NCI-H1105 treated with DMSO at 0.1 percent for 48 hours (cell line): ENCODE data around the gene PLXNA4.
A peak's percentile ranks its signal among the peaks of the same experiment; 100 is the strongest.

Experiments
- DNase-seq: peaks from one replicate; lab custom pipeline; 2025; lab: John Stamatoyannopoulos, UW

Gene PLXNA4

GRCh38 chr7:132311733-132312132, 264.5 kb downstream of the PLXNA4 start:
- DNase-seq, result no peak

GRCh38 chr7:132309102-132309805, 267.0 kb downstream of the PLXNA4 start:
- DNase-seq, result no peak

DNA sequence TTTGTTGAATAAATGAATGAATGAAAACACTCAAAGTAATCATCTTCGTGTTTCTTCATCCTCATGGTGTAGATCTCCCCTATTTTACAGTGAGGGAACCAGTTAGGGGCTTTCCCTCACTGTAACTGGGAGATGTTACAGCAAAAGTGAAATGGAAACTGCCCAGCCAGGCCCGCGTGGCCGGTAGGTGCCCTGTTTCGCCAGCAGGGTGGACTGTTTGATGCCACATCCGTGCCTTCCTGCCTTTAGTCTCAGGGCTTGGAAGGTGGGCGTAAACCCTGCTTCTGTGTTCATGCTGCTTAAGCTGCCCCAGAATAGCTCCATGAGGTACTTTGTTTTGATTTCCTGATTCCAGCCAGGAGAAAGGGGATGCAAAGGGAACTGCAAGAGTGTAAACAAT, 268.8 kb downstream of the PLXNA4 start:
- no peak for DNase-seq

DNA sequence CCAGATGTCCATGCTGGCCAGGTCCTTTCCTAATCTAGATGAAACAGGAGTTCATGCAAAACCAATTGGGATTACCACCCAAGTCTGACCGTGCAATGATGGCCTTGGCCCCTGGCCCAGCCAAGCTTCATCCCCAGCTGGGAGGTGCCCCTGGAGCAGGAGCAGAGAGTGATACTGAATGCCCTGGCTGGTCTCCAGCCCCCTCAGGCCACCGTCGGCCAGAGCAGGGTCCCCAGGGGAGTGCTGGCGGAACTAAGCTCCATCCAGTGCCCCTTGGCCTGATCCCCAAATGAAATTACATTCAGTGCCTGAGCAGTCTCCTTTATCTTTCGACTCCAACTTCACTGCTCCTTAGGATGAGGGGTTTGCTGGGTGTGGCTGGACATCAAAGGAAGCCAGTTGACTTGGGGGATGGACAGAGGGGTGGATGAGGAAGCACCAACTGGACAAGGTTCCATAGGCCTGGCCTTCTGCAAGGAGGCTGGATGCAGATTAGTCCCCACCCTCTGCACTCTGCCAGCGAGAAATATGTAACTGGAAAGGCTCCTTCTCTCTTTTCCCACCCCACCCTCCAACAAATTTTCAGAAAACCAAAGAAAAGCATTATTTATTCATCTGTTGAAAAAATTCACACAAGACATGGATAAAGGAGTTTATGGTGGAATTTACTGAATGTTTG, 275.5 kb downstream of the PLXNA4 start:
- DNase-seq, result no peak

DNA sequence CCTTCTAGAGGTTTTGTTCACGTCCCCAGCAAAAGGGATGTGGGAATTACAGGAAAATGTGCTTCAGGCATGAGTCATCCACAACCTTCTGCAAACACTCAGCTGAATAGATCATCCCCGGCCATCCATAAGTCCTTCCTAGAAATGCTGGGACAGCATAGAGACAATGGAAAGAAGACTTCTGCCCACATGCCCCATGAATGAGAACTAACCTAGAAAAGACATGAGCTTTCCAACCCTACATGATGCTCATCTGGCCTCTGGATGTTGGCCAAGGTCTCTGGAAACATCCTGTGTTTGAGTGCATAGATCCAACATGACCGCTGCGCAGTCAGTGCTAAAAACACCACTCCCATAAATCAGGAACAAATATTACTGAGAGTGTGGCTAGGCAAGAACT, 277.5 kb downstream of the PLXNA4 start:
- no peak for DNase-seq

DNA sequence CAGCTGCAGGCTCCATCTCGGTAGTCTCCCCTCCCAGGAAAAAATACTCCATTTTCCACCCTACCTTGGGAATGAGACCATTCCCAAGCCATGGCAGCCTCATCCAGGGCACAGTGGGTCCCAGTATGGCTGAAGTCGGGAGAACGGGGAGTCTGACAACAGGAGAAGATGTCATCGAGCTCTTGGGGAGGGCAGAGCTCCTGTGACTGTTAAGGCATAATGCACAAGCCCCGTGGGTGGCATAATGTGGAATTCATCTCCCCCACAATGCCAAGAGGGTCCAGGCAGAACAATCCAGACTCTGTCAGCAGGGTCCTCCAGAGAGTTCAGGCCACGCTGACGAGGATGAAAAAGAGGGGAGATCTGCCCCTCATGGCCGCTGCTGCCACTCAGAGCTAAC, 279.4 kb downstream of the PLXNA4 start:
- no peak for DNase-seq

DNA sequence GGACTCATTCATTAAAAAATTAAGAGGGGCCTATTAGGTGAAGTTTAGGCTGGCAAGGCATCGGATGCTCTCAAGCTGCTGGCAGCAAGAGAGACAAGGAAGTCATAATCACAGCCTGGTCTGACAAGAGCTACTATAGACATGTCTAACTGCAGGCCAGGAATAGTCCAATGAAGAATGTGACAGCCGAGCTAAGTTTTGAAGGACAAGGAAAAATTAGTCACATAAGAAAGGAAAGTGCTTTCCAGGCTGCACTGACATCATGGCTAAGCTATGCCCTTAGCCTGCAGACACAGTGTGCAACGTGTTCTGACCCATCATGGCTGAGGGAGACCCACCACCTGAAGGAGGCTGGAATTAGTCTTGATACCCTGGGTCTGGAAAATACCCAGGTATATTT, 281.1 kb downstream of the PLXNA4 start:
- DNase-seq, result no peak

DNA sequence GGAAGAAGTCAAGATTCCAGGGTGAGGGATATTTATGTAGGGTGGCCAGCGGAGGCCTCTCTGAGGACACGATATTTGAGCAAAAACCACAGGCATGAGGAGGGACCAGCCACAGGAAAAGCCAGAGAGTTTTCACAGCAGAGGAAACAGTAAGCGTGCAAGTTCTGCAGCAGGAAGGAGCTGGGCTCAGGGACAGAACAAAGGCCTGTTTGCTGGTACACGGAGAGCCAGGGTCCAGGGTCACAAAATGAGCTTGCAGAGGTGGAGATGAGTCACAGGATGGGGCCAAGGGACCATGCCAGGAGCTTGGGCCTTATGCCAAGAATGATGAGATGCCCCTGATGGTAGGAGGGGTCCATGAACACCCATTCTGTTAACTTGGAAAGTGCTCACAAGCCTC, 283.5 kb downstream of the PLXNA4 start:
- DNase-seq, result no peak

GRCh38 chr7:132291481-132291880, 284.8 kb downstream of the PLXNA4 start:
- no peak for DNase-seq

DNA sequence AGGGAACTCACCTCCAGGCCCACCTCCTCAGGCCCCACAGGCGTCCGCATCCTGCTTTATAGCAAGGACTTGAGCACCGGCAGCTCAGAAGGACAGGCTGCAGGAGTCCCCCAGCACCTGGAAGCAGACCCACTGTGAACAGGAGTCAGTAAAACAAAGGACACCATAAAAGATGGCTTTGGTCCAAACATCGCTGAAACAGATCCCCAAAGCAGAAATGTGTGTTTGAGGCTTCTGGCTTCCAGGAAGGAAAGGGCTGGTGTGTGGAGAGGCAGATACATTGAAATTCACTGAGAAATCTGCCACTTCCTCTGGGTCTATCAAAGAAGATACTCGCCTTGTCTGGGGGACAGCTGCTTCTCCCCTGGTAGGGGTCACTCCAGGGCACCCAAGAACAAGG, 286.2 kb downstream of the PLXNA4 start:
- DNase-seq, result peak; percentile 15

DNA sequence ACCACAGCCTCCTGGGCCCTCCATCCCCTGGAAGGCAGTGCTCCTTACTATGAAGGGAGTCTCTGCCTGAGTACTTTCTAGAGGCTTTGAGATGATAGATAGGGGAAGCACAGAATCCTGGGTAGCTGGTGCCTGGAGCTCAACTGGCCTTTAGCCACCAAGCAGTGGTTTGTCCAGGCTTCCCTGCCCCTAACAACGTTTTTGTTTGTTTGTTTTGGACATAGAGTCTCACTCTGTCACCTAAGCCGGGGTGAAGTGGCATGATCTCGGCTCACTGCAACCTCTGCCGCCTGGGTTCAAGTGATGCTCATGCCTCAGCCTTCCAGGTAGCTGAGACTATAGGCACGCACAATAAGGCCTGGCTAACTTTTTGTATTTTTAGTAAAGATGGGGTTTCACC, 289.4 kb downstream of the PLXNA4 start:
- DNase-seq, result no peak

DNA sequence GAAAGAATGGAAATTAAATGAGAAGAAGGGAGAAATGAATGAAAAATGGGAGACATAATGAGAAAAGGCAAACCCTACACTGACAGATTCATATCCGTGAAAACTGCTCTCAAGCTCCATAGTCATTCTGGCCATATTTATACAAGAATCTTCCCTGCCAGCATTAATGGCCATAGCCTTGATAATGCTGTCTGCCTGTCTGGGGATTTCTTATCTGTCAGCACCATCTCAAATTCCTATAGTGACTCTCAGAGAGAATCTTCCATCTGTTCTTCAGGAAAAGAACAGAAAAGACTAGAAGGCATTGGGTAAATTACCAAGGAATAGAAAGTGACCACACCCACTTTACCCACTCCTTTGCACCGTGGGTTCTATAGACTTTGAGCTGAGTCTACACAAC, 295.9 kb downstream of the PLXNA4 start:
- DNase-seq, result no peak

DNA sequence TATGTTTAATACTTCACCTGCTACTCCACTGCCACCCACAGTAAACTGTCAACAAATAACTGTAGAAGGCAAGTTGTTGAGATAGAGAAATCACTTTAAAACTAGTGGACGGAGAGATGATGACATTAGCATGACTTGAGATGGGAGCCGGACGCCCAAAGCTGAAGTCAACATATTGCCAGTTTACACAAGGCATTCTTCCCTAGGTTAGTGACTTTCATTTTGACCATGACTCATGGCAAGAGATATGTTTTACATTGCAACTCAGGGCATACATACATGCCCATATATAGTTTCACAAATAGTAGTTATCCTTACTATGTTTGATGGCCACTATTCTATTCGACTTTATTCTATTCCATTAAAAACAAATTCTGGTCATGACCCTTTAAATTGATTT, 296.6 kb downstream of the PLXNA4 start:
- no peak for DNase-seq

DNA sequence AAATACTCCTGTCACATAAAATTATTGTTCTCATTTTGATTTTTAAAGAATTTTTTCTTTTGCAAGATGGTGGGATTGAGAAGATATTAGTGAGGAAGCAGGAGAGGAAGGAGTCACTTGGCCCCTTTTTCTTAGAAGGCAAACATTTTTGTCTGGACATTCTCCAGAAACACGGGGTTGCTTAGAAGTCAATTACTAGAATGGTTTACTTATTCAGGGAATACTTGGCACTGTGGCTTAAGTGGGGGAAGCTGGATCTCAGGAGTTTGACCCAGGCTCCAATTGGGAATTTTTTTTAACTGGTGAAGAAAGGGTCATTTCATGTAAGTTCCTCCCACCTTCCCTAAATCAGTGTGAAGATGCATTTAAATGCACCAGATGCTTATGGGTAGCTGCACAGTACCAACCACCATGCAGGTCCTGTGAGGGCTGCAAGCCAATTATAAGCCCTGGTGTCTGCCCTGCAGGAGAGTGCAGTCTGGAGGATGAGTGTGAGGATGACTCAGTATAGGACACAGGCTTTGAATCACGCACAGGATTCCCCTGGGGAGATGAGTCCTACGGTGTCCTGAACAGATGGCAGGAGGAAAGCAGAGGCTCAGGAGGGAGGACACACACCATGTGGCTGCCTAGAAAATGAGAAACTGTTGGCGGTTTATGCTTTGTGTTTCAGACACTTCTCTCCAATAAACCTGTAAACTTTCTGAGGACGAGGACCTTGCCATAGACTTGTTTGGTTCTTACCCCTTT, 299.1 kb downstream of the PLXNA4 start:
- DNase-seq, result no peak

DNA sequence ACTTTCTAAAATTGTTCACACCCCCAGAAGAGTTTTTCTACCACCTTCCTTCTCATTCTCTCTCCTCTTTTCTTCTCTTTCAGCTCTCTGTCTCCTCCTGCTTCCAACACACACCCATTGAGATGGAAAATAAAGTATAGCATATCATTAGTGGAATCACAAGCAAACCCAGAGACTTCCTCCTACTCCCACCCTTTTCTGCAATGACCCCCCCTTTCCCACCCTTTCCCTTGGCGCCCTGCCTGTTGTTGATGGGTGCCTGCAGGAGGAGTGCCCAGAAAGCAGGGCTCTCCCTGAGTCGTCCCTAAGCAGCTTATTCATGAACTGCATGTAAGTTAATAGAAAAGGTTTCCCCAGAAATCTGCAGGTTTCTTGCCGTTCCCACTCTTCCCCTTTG, 300.0 kb downstream of the PLXNA4 start:
- peak; percentile 63 for DNase-seq

- peak; percentile 93 for DNase-seq
Measured at GRCh38 chr7:132275416-132276233, 300.6 kb downstream of the PLXNA4 start.

DNA sequence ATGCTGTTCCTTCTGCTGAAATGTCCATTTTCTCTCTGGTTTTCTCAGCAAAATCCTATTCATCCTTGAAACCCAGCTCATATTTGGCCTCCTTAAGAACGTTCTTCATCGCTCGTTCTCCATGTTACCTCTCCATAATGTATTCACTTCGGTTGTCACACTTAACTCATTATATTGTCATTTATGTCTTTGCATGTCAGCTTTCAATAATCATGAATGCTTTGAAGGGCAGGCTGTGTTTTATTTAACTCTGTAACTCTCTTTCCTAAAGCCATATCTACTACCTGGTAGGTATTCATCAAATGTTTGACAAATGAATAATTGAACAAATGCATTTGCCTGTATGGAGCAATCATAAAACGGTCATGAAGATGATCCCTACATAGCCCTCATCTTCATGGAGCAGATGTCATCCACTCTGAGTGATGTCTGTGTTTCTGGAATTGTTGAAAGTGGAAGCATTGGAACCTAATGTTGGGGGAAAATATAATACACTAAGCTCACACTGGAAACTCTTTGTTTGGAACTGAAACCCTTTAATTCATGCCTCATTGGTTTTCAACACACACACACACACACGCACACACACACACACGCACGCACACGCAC, 303.4 kb downstream of the PLXNA4 start:
- DNase-seq, result no peak

DNA sequence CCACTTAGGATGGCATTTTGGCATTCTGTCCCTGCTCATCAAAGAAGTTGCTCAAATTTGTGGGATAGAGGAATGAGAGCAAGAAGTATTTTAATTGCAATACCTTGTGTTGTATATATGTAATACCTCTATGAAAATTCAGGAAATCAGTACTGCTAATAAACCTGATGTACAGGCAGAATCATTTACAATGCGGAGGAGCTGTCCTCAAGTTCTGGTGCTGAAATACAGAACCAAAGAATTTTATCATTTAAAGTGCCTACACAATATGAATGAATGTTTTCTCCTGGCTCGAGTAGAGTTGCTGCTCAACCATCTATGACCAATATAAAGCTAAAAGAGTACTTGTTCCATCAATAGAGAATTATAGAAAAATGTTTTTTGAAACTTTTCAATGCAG, 305.8 kb downstream of the PLXNA4 start:
- no peak for DNase-seq

GRCh38 chr7:132269718-132270117, 306.6 kb downstream of the PLXNA4 start:
- no peak for DNase-seq

DNA sequence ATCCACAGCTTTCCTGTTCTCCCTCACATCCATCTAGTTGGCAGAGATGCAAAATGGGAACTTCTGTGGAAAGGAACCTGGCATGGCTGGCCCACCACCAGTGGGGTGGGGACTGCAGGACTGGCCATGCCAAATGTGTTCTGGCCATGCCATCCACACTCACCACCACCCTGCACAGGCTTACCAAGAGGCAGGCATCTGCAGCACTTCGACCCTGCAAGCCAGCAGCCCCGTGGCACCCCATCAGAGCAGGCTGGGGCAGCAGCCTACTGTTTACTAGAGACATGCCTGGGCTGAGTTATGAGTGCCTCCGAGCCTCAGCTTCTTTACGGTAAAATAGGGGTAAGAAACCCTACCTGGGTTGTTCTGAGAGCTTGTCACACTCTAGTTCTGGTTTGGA, 313.1 kb downstream of the PLXNA4 start:
- no peak for DNase-seq

GRCh38 chr7:132262160-132262470, 314.2 kb downstream of the PLXNA4 start:
- no peak for DNase-seq
